Psoas muscle (tissue), 8 donors: ENCODE results near the gene LCAT. TPM values are rescaled to one million over a fixed set of nuclear protein-coding genes. Genes with fewer than 3 reads are reported as not detected.

Experiments used
- ATAC-seq, 4 donors: fragments of 200-7000 bp; cut with Tn5 transposase; one replicate each; pipeline ENCODE4 v1.9.1; 2020; ENCODE audit warnings: moderate library complexity in 3 of 4, mild to moderate bottlenecking in 2 of 4
- DNase-seq, 2 donors: peaks; one replicate each; pipeline ENCODE4 v3.0.0-alpha.2; 2020
- H3K27ac ChIP-seq: fragments of 200-600 bp; one replicate; pipeline ENCODE4 v1.8.0; 2022
- H3K27me3 ChIP-seq, 3 donors: fragments of 200-600 bp in 1 of 3; one replicate each; pipeline versions ENCODE4 v1.6.1 to v1.8.0; 2013 to 2022; ENCODE audit warnings: low read length in 2 of 3, mild to moderate bottlenecking in 2 of 3, moderate library complexity in 1 of 3; ENCODE audit not compliant: insufficient read depth in 3 of 3
- H3K36me3 ChIP-seq, 2 donors: fragments of 200-600 bp in 1 of 2; one replicate each; pipeline versions ENCODE4 v1.6.1 to v1.8.0; 2013 to 2022; ENCODE audit warnings: low read depth in 1 of 2, mild to moderate bottlenecking in 1 of 2, moderate library complexity in 1 of 2; ENCODE audit not compliant: insufficient read depth in 1 of 2
- H3K4me1 ChIP-seq: fragments of 200-600 bp; one replicate; pipeline ENCODE4 v1.8.0; 2022
- H3K4me3 ChIP-seq: fragments of 200-600 bp; one replicate; pipeline ENCODE4 v1.8.0; 2022; ENCODE audit warnings: mild to moderate bottlenecking
- H3K9me3 ChIP-seq: fragments of 200-600 bp; one replicate; pipeline ENCODE4 v1.8.0; 2022
- WGBS, 3 donors: extraction: QIAGEN DNeasy Blood & Tissue Kit; methylation state at CpG; one replicate each; pipeline versions ENCODE4 v1.1.6 to v1.1.7; 2013; 5-methylcytosine and 5-hydroxymethylcytosine counted together
- intact Hi-C, 2 donors: fragments of 100-400 bp; cut with DNase I; formaldehyde crosslinking; loops; one replicate each; pipeline versions ENCODE4 v1.11.0 to v1.14.2; 2022
- polyA plus RNA-seq, 3 donors: library from polyadenylated mRNA; stranded (reverse); fragments of 200-250 nt; gene quantifications; one replicate each; pipeline ENCODE4 v1.2.3, GENCODE V29; 2013
- total RNA-seq, 4 donors: library from RNA; stranded (reverse); fragmentation: NEBNext Ultra II Directional in 2 of 4; extraction: Animal tissue kit (Norgen Biotek cat#: 25700) in 2 of 4; gene quantifications; one replicate each; pipeline versions ENCODE4 v1.2.1 to v1.2.4, GENCODE V29; 2021 to 2023
- TF ChIP-seq, protein P1 (sequence below): fragments of 200-600 bp; IDR thresholded peaks from one replicate; pipeline ENCODE4 v1.8.0; 2022; ENCODE audit warnings: antibody characterized with exemption
- donor health status: healthy with polysubstance abuse.
- donor health status: DM: no; HTN: no; CAD: no; lungs with moderate emphysema.
- donor health status: Bipolar disorder and iron deficiency.
- donor health status: healthy.
- donor health status: DM: yes; HTN: yes; CAD: no.
- donor health status: DM: no; HTN: no; CAD: no.
- donor health status: DM: no; HTN: no; CAD: no.
- donor health status: DM: yes; HTN: yes; CAD: no.

LCAT gene
- total and polyA plus RNA-seq, 7 donors = 4.1 to 15.1 (median 8.0) TPM

- Histone ChIP-seq H3K27me3 (no peaks in the 10 kb centered on the region), H3K36me3 (peaks cover 9 to 98% of the 10 kb centered on the region in 2 donors), H3K27ac (peak overlapping the region; percentile 38), H3K9me3 (no peaks in the 10 kb centered on the region), H3K4me3 (no peak overlapping the region), H3K4me1 (peaks cover 9% of the 10 kb centered on the region)
- WGBS, 3 donors = 74 to 75% (median 75%) methylated on average over 24 of the region's 24 CpGs
- TF ChIP-seq, protein P1, sequence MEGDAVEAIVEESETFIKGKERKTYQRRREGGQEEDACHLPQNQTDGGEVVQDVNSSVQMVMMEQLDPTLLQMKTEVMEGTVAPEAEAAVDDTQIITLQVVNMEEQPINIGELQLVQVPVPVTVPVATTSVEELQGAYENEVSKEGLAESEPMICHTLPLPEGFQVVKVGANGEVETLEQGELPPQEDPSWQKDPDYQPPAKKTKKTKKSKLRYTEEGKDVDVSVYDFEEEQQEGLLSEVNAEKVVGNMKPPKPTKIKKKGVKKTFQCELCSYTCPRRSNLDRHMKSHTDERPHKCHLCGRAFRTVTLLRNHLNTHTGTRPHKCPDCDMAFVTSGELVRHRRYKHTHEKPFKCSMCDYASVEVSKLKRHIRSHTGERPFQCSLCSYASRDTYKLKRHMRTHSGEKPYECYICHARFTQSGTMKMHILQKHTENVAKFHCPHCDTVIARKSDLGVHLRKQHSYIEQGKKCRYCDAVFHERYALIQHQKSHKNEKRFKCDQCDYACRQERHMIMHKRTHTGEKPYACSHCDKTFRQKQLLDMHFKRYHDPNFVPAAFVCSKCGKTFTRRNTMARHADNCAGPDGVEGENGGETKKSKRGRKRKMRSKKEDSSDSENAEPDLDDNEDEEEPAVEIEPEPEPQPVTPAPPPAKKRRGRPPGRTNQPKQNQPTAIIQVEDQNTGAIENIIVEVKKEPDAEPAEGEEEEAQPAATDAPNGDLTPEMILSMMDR = no peak
- ATAC-seq (no peak), DNase-seq (no peak)
- intact Hi-C loops = no loop called here
Observed at GRCh38 chr16:67945392-67945933, 1.5 kb upstream of the LCAT start.

- TF ChIP-seq, protein P1 = no peak
- no peak overlapping the region for H3K4me3 ChIP-seq
- H3K9me3 ChIP-seq = no peaks in the 10 kb centered on the region
- peaks cover 9 to 98% of the 10 kb centered on the region in 2 donors for H3K36me3 ChIP-seq
- H3K27me3 ChIP-seq = no peaks in the 10 kb centered on the region
- 81 to 88% (median 82%) methylated on average over 23 to 24 of the region's 24 CpGs for WGBS, 3 donors
- DNase-seq (peak in 1 of 2 donors; percentile 21), ATAC-seq (no peak)
- intact Hi-C loops = no loop called here
- peaks cover 9% of the 10 kb centered on the region for H3K4me1 ChIP-seq
- H3K27ac ChIP-seq = peak overlapping the region; percentile 38
Observed at GRCh38 chr16:67944690-67945391, 921 bp upstream of the LCAT start.

- ATAC-seq = no peak
- H3K4me1 ChIP-seq = peaks cover 9% of the 10 kb centered on the region
- DNase-seq = peak in 1 of 2 donors; percentile 14
- H3K4me3 ChIP-seq = no peak overlapping the region
- TF ChIP-seq, protein P1 = no peak
- H3K27me3 ChIP-seq = no peaks in the 10 kb centered on the region
- no peaks in the 10 kb centered on the region for H3K9me3 ChIP-seq
- intact Hi-C loops = no loop called here
- 78 to 84% (median 79%) methylated on average over 5 to 6 of the region's 6 CpGs for WGBS, 3 donors
- H3K27ac ChIP-seq = no peak overlapping the region
- H3K36me3 ChIP-seq = peaks cover 9 to 90% of the 10 kb centered on the region in 2 donors
Observed at GRCh38 chr16:67943256-67943618, 683 bp downstream of the LCAT start.

GRCh38 chr16:67942510-67943255 lies 1.2 kb downstream of the LCAT start:
- DNase-seq = peak in 1 of 2 donors; percentile 23
- Histone ChIP-seq H3K27ac (no peak overlapping the region), H3K36me3 (peaks cover 9 to 84% of the 10 kb centered on the region in 2 donors)

More at GRCh38 chr16:67942510-67943255, 1.2 kb downstream of the LCAT start:
- H3K9me3 ChIP-seq = no peaks in the 10 kb centered on the region
- intact Hi-C loops = no loop called here
- no peak overlapping the region for H3K4me3 ChIP-seq
- H3K27me3 ChIP-seq = no peaks in the 10 kb centered on the region
- TF ChIP-seq, protein P1 = no peak
- WGBS, 3 donors = 75 to 83% (median 76%) methylated on average over 27 of the region's 27 CpGs
- peak in 2 of 4 donors; percentile 1 for ATAC-seq
- peaks cover 9% of the 10 kb centered on the region for H3K4me1 ChIP-seq
